Fibroblast of the aortic adventitia (primary cell): ENCODE data around the gene LRG1. TPM values are rescaled to one million over a fixed set of nuclear protein-coding genes. Genes with fewer than 3 reads are reported as not detected.

Experiments
- DNase-seq: peaks from one replicate; pipeline ENCODE4 v3.0.0-alpha.2; 2010; ENCODE audit warnings: low read depth
- H3K4me3 ChIP-seq: 2 replicates; pipeline ENCODE4 v1.5.1; 2011; ENCODE audit warnings: low read depth, mild to moderate bottlenecking, control low read depth, low read length, moderate library complexity
- total RNA-seq: library from RNA; depleted of rRNA; stranded (reverse); fragments of >200 nt; gene quantifications from 2 replicates; pipeline ENCODE4 v1.2.3, GENCODE V29; 2012; ENCODE audit warnings: low replicate concordance
- TF ChIP-seq, protein P1 (sequence below): IDR thresholded peaks from 2 replicates; pipeline ENCODE4 v1.5.1; 2011; ENCODE audit warnings: mild to moderate bottlenecking, low read length, control low read depth, inconsistent platforms; ENCODE audit not compliant: insufficient read depth

LRG1 gene
- total RNA-seq, 1 donor, result not detected

DNA sequence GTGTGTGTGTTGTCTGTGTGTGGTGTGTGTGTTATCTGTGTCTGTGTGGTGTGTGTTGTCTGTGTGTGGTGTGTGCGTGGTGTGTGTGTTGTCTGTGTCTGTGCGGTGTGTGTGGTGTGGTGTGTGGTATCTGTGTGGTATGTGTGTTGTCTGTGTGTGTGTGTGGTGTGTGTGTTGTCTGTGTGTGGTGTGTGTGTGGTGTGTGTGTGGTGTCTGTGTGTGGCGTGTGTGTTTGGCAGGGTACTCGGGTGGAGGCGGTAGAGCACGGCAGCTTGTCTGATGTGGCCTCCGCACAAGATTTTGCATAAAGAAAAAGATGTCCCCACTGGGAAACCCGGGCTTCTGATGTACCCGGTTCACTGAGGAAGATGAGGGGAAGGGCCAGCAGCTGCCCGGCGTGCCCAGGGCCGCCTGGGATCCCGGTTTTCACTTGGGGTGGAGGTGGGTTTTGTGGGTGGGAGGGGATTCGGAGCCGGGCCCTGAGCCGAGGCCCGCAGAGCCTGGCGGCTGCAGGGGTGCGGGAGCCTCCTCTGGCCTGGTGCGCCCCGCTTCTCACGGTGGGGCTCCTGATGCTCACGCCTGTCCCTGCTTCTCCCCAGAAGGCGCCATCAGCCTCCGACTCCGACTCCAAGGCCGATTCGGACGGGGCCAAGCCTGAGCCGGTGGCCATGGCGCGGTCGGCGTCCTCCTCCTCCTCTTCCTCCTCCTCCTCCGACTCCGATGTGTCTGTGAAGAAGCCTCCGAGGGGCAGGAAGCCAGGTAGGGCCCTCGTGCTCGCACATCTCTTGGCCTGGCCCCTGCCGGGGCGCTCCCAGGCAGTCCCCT is 46.5 kb downstream of the LRG1 start:
- TF ChIP-seq, protein P1, sequence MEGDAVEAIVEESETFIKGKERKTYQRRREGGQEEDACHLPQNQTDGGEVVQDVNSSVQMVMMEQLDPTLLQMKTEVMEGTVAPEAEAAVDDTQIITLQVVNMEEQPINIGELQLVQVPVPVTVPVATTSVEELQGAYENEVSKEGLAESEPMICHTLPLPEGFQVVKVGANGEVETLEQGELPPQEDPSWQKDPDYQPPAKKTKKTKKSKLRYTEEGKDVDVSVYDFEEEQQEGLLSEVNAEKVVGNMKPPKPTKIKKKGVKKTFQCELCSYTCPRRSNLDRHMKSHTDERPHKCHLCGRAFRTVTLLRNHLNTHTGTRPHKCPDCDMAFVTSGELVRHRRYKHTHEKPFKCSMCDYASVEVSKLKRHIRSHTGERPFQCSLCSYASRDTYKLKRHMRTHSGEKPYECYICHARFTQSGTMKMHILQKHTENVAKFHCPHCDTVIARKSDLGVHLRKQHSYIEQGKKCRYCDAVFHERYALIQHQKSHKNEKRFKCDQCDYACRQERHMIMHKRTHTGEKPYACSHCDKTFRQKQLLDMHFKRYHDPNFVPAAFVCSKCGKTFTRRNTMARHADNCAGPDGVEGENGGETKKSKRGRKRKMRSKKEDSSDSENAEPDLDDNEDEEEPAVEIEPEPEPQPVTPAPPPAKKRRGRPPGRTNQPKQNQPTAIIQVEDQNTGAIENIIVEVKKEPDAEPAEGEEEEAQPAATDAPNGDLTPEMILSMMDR, result no peak
- DNase-seq, result no peak

DNA sequence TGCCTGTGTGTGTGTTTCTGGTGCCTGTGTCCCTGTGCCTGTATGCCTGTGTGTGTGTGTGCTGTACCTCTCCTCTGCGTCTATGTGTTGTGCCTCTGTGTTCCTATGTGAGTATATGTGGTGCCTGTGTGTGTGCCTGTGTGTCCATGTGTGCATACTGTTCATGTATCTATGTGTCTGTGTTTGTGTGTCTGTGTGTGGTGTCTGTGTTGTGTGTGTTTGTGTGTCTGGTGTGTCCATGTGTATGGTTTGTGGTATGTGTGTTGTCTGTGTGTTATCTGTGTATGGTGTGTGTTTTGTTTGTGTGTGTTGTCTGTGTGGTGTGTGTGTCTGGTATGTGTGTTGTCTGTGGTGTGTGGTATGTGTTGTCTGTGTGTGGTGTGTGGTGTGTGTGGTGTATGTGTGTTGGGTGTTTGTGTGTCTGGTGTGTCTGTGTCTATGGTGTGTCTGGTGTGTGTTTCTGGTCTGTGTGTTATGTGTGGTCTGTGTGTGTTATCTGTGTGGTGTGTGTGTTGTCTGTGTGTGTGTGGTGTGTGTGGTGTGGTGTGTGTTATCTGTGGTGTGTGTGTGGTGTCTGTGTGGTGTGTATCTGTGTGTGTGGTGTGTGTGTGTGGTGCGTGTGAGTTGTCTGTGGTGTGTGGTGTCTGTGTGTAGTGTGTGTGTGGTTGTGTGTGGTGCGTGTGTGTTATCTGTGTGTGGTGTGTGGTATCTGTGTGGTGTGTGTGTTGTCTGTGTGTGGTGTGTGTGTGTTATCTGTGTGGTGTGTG is 47.3 kb downstream of the LRG1 start:
- TF ChIP-seq, protein P1, result no peak
- H3K4me3 ChIP-seq, result no peak overlapping the region
- DNase-seq, result no peak

More for the DNA sequence above, 46.5 kb downstream of the LRG1 start:
- no peak overlapping the region for H3K4me3 ChIP-seq

DNA sequence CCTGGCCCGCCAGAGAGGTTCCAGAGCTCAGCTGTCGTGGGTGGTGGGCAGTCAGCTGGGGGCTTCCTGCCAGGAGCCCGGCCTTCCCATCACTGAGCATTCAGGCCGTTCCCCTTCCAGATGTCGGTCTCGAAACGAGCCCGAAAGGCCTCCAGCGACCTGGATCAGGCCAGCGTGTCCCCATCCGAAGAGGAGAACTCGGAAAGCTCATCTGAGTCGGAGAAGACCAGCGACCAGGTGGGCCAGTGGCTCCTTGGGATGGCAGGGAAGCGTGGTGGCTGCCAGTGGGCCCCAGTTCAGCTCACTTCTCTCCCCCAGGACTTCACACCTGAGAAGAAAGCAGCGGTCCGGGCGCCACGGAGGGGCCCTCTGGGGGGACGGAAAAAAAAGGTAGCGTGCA is 48.4 kb downstream of the LRG1 start:
- TF ChIP-seq, protein P1, result no peak
- no peak overlapping the region for H3K4me3 ChIP-seq
- no peak for DNase-seq

DNA sequence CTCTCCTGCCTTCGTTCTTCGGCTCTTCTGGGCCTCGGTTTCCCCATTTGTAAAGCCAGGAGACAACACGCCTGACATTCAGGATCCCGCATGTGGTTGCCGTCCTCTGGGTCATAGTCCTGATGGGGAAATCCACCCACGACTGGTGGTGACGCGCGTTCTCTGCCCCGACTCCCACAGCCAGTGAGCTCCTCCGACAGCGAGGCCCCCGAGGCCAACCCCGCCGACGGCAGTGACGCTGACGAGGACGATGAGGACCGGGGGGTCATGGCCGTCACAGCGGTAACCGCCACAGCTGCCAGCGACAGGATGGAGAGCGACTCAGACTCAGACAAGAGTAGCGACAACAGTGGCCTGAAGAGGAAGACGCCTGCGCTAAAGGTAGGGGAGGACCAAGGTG is 51.3 kb downstream of the LRG1 start:
- no peak overlapping the region for H3K4me3 ChIP-seq
- DNase-seq, result no peak
- TF ChIP-seq, protein P1, result no peak

DNA sequence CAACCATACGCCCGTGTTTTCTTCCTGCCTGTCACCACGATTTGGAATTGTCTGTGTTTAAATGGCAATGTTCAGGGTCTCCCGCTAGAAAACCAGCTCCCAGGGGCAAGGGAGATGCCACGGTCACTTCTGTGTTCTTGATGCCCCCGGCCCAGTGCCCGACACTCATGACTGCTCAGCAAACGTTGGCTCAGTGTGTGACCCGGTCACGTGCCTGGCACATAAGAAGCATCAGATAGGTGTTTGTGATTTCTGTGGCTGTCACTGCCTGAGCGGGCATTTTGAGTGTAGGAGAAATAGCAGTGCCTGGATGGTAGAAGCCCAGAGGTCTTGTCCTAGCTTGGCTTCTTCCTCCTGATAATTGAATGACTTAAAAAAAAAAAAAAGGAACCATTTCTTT is 52.3 kb downstream of the LRG1 start:
- H3K4me3 ChIP-seq, result no peak overlapping the region
- TF ChIP-seq, protein P1, result no peak
- no peak for DNase-seq

Other genes starting within 250 kb of the LRG1 start
- not detected in 2 replicates for gene TMIGD2, start 237.6 kb downstream of the LRG1 start, total RNA-seq
- 6.3 and 7.5 TPM in 2 replicates for gene FSD1, start 235.4 kb downstream of the LRG1 start, total RNA-seq
- 1.2 and 7.5 TPM in 2 replicates for gene STAP2, start 201.2 kb downstream of the LRG1 start, total RNA-seq
- gene MPND, start 196.5 kb downstream of the LRG1 start, total RNA-seq, result 5.4 and 13.2 TPM in 2 replicates
- gene SH3GL1, start 139.5 kb downstream of the LRG1 start, total RNA-seq, result 49.1 and 97.2 TPM in 2 replicates
- 8.6 and 25.8 TPM in 2 replicates for gene CHAF1A, start 137.4 kb downstream of the LRG1 start, total RNA-seq
- gene UBXN6, start 82.2 kb downstream of the LRG1 start, total RNA-seq, result 87.9 and 126 TPM in 2 replicates
- gene HDGFL2, start 67.7 kb downstream of the LRG1 start, total RNA-seq, result 41.0 and 69.4 TPM in 2 replicates
- 0.90 and 6.6 TPM in 2 replicates for gene PLIN4, start 21.6 kb downstream of the LRG1 start, total RNA-seq
- 0.16 TPM in 1 of 2 replicates, not detected in the other for gene PLIN5, start 4.8 kb downstream of the LRG1 start, total RNA-seq
- gene SEMA6B, start 19.6 kb upstream of the LRG1 start, total RNA-seq, result 0.72 and 1.7 TPM in 2 replicates
- 1.1 and 2.3 TPM in 2 replicates for gene TNFAIP8L1, start 99.5 kb upstream of the LRG1 start, total RNA-seq
- gene MYDGF, start 130.3 kb upstream of the LRG1 start, total RNA-seq, result 61.2 and 112 TPM in 2 replicates
- gene DPP9, start 183.8 kb upstream of the LRG1 start, total RNA-seq, result 53.1 and 70.9 TPM in 2 replicates